Measurements from ENCODE around the gene PLSCR1. TPM values are rescaled to one million over a fixed set of nuclear protein-coding genes. Genes with fewer than 3 reads are reported as not detected.

PLSCR1 gene
- total and polyA plus RNA-seq, 2 of the 4 experiments (the other 2 are of a cell fraction): 5.6 to 13.2 TPM

- H4K5ac ChIP-seq (ENCODE audit: low read depth, low read length): no peak overlapping the region
- DNase-seq: peak; percentile 79
- H4K91ac ChIP-seq (ENCODE audit: insufficient read depth, low read depth, low read length): no peak overlapping the region
- WGBS, 2 experiments (ENCODE audit: extremely low coverage in 2 of 2, insufficient read length in 1 of 2): no CpG with 5 or more reads among the region's 2 CpGs
- no peak for TF ChIP-seq ELK1 (IDR thresholded peaks at IDR 0.05; ENCODE audit: borderline replicate concordance, low read depth, low read length)
- peak; percentile 75 for TF ChIP-seq MAFK (IDR thresholded peaks at IDR 0.05; ENCODE audit: low read depth, low read length)
- TF ChIP-seq NFE2L2 (IDR thresholded peaks at IDR 0.05; ENCODE audit: low read depth, low read length): 0 out of 2 replicates have a peak, but pooled peaks have one; percentile 23
- no peak overlapping the region for H3K23ac ChIP-seq (ENCODE audit: low read depth, low read length)
- no peak overlapping the region for H3K18ac ChIP-seq (ENCODE audit: low read depth, low read length)
- CTCF ChIA-PET: no interaction called here
- H3K9me1 ChIP-seq (ENCODE audit: insufficient read depth, low read length): no peaks in the 10 kb centered on the region; the same call in 1 of the 2 replicates
- POLR2A ChIA-PET (ENCODE audit: unreplicated experiment): no interaction called here
- H3K27ac ChIP-seq (ENCODE audit: insufficient read depth, low read length): no peak overlapping the region
- H3K4me3 ChIP-seq (ENCODE audit: insufficient read depth, low read depth, low read length): no peak overlapping the region
- H3K56ac ChIP-seq (ENCODE audit: extremely low read depth, insufficient read depth, low read length): no peak overlapping the region
- H3K36me3 ChIP-seq (ENCODE audit: control insufficient read depth, insufficient read depth, low read length): peaks cover 9% of the 10 kb centered on the region; the same call in 1 of the 2 replicates
- H3K14ac ChIP-seq (replicated peaks; ENCODE audit: low read depth, low read length): no peak overlapping the region
- no peak overlapping the region for H3K4me2 ChIP-seq (ENCODE audit: low read depth, low read length)
- H2AFZ ChIP-seq (replicated peaks; ENCODE audit: low read length, poor library complexity): no peak overlapping the region
- H3K9me3 ChIP-seq (ENCODE audit: control insufficient read depth, insufficient read depth, low read length): no peaks in the 10 kb centered on the region
- in situ Hi-C loops (cut with MboI; ENCODE audit: low sequenced_read_pairs) (no loop called here), dilution Hi-C loops (cut with HindIII; ENCODE audit: low sequenced_read_pairs, unreplicated experiment) (no loop called here), intact Hi-C loops (cut with micrococcal nuclease) (no loop called here)
- no peak overlapping the region for H2BK5ac ChIP-seq (ENCODE audit: low read depth, low read length, poor library complexity, severe bottlenecking)
- H2BK20ac ChIP-seq (ENCODE audit: low read depth, low read length): no peak overlapping the region
- H2BK120ac ChIP-seq (ENCODE audit: low read depth, low read length): no peak overlapping the region
- H2BK15ac ChIP-seq (ENCODE audit: low read depth, low read length): no peak overlapping the region
- no peak for ATAC-seq (ENCODE audit: low read depth)
- no peak overlapping the region for H3K9ac ChIP-seq (ENCODE audit: low read depth, low read length)
- no peaks in the 10 kb centered on the region for H4K20me1 ChIP-seq (ENCODE audit: insufficient read depth, low read length)
- H3K27me3 ChIP-seq (ENCODE audit: control insufficient read depth, insufficient read depth, low read length): no peaks in the 10 kb centered on the region
- H3K4ac ChIP-seq (ENCODE audit: low read depth, low read length): no peak overlapping the region
- BruUV-seq (replicated peaks): no TSS peak
- no peak overlapping the region for H2AK9ac ChIP-seq (replicated peaks; ENCODE audit: low read depth, low read length, poor library complexity)
- no peaks in the 10 kb centered on the region for H3K79me1 ChIP-seq (ENCODE audit: low read depth in 1 of 2, low read length in 2 of 2)
- peaks cover 3% of the 10 kb centered on the region; the same call in 1 of the 2 replicates for H3K4me1 ChIP-seq (ENCODE audit: control insufficient read depth, insufficient read depth, low read length)
- no peak overlapping the region for H4K8ac ChIP-seq (ENCODE audit: low read depth in 2 of 2, low read length in 2 of 2)
- H2AK5ac ChIP-seq (ENCODE audit: low read depth, low read length): no peak overlapping the region
Measured at GRCh38 chr3:146529021-146529420, 15.4 kb downstream of the PLSCR1 start.

All from IMR-90 (cell line).